HG03066 (cell line): ENCODE measurements around the gene ATXN7L3.
"Not testable (repeated sequence)": the region's sequence is repeated elsewhere in the genome, so short reads cannot be mapped to it uniquely, and the experiment has no call there.

Experiments used
- ATAC-seq: cut with Tn5 transposase; IDR thresholded peaks from one replicate; pipeline ENCODE4 v1.9.1; 2021; ENCODE audit warnings: low read depth; ENCODE audit not compliant: unreplicated experiment

Gene ATXN7L3

GRCh38 chr17:44199553-44200477 is at the start of gene ATXN7L3:
Gene ATXN7L3 (minus strand): TSS chr17:44199884. CDS start chr17:44198070, 1,814 bp downstream.
- ATAC-seq: peak; percentile 64

- ATAC-seq: no peak
These were observed 48.4 kb upstream of the ATXN7L3 start for GRCh38 chr17:44247876-44248736.

GRCh38 chr17:44247440-44247841 is 47.8 kb upstream of the ATXN7L3 start:
- no peak for ATAC-seq

- ATAC-seq: no peak
These were observed 41.5 kb upstream of the ATXN7L3 start for GRCh38 chr17:44241106-44241624.

GRCh38 chr17:44237886-44238285 is 38.2 kb upstream of the ATXN7L3 start:
- not testable (repeated sequence) for ATAC-seq

DNA sequence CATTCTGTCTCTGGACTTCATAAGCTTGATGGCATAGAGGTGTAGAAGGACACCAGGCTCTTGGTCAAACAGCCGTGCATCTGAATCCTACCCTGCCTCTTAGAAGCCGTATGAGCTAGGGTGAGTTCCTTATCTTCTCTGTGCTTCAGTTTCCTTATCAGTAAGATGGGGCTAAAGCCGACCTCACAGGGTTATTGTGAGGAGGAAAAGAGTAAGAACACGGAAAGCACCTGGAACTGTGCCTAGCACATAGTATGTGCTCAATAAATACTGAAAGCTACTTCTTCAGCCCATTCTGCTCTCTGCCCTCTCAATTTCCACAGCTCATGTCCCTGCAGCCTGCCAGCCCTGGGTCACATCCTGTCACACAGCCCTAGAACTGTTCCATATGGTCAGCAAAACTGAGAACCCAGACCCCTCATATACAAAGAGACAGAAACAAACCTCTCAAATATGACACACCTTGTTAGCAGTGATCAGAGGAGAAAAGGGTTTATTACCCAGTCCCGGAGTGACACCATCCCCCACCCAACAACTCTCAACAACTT is 36.8 kb upstream of the ATXN7L3 start:
- no peak for ATAC-seq

DNA sequence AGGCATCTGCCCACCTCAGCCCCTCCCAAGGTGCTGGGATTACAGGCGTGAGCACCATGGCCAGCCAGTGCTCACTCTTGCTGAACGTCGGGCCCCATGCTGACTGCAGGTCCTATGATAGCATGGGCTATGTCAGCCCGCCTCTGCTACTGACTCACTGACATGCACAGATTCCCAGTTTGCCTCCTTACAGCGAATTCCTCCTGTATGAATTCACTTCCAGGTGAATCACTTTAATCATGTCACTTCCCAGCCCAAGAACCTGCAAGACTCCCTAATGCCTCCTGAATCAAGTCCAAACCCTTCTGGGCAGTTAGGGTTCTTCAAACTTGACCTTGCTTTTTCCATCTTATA is 35.9 kb upstream of the ATXN7L3 start:
- no peak for ATAC-seq

DNA sequence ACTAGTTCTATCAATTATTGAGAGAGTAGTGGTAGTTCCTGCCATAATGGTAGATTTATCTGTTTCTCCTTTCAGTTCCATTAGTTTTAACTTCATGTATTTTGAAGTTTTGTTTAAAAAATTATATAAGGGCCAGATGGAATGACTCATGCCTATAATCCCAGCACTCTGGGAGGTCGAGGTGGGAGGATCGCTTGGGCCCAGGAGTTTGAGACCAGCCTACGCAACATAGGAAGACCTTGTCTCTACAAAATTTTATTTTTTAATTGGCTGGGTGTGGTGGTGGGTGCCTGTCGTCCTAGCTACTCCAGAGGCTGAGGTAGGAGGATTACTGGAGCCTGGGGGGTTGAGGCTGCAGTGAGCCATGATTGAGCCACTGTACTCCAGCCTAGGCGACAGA is 33.9 kb upstream of the ATXN7L3 start:
- no peak for ATAC-seq

DNA sequence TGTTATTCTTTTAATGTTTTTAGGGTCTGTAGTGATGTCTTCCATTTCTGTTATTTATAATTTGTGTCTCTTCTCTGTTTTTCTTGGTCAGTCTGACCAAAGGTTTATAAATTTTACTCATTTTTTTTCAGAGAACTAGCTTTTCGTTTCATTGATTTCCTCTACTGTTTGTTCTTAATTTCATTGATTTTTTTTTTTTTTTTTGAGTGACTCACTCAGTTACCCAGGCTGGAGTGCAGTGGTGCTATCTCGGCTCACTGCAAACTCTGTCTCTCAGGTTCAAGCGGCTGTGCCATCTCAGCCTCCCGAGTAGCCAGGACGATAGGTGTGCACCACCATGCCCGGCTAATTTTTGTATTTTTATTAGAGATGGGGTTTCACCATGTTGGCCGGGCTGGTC is 32.4 kb upstream of the ATXN7L3 start:
- no peak for ATAC-seq

GRCh38 chr17:44230140-44230539 is 30.5 kb upstream of the ATXN7L3 start:
- ATAC-seq: no peak

DNA sequence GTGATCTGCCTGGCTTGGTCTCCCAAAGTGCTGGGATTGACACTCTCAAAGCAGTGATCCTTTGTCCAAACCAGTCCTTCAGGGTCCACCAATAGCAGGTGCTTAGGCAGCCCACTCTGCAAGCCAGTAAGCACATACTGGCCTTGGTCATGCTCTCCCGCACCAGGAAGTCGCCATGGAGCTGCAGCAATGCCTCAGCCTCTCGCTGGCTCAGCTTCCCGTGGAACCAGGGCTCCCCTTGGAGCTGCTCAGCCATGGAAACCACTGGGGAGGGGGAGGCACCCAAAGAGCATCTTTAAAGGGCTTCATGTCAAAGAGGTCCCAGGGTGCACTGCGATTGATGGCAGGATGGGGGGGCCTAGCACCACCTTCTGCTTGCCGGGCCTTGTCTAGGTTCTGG is 29.4 kb upstream of the ATXN7L3 start:
- no peak for ATAC-seq

DNA sequence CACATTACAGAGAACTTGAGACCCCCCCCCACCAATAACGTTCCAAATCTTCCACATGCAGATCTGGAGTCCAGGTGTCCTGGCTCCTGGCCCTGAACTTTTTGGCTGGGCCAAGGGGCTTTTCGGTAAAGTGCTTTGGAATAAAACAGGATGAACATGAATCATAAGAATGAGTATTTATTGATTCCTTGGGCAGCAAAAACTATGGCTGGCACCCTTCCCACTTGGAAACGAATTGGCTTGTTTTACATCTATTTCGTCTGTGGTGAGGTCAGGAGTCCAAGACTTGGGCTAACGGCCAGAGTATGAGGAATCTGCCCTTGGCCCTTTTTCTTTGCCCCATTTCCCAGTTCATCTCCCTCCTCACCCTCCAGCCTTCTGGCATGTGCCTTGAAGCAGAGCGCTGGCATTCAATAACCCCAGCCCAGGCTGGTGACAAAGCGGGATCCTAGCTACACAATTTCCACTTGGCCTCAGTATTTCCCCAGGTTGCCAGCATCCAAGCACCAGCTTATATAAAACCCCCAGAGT is 23.9 kb upstream of the ATXN7L3 start:
- no peak for ATAC-seq

GRCh38 chr17:44222112-44222869 is 22.6 kb upstream of the ATXN7L3 start:
- no peak for ATAC-seq

- no peak for ATAC-seq
These were observed 22.1 kb upstream of the ATXN7L3 start for GRCh38 chr17:44221862-44222111.

- no peak for ATAC-seq
These were observed 21.6 kb upstream of the ATXN7L3 start for GRCh38 chr17:44221084-44221861.

DNA sequence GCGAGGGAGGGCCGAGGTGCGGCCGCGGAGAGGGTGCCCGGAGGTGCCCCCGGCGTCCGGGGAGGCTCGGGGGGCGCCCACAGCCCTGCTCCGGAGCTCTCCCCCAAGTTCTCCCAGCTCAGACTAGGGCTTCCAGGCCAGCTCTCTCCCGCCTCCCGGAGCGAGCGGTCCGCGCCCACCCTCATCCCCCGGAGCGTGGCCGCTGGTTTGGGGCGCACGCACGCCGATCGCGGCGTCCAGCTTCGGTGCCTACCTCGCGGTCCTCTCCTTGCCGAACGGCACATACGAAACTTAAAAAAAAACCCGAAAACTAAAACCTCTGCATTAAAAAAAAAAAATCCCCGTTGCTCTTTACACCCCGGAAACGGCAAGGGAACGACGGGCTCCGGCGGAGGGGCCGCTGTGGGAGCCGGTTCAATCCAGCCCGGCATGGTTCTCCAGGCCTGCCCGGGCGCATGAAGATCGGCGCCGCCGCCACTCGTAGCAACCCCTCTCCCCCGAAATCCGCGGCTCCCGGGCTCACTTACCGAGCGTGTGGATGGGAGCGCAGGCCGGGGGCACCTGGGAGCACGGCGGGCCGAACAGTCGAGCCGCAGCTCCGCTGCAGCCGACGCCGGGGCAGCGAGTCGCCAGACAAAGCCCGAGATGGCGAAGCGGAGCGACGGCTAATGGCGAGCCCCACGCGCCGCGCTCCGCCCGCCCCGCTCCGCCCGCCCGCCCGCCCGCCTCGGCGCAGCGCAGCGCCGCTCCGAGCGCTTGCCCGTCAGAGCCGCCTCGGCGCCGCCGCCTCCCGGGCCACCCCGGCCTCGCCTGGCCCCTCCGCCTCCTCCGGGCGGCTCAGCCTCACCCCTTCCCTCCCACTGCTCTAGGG is 20.8 kb upstream of the ATXN7L3 start:
- no peak for ATAC-seq

- ATAC-seq: no peak
These were observed 20.0 kb upstream of the ATXN7L3 start, which contains the start of gene UBTF for GRCh38 chr17:44219616-44220212. Gene UBTF (minus strand): TSS chr17:44219675. CDS start chr17:44218229, 1,446 bp downstream.

DNA sequence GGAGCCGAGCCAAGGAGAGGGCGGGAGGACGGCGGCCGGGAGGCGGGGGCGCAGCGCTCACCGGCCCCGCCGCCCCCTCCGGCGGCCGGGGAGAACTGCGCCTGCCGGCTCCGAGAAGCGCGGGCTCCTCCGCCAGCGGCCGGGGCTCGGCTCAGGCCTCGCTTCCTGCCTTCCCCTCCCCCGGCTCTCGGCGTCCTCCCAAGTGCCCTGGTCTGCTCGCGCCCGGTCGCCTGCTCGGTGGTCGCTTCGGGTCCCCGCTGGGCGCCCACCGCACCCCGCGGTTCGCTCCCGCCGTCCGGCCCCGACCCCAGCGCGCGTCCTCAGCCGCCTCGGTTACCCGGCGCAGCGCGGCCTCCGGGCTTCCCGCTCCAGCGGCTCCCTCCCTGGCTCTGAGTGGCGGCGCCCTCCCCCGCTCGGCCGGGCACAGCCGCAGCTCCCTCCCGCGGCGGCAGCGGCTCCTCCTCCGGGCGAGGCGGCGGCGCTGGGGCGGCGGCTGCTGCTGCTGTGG is 19.5 kb upstream of the ATXN7L3 start:
- ATAC-seq: peak; percentile 22
